Colon (tissue), 2 donors: ENCODE data around the gene ZFP36L1.

Experiments
- FAIRE-seq: peaks from 2 replicates; lab custom pipeline; 2012; peaks lifted over from hg19 to GRCh38; lab: Jason Lieb, UNC
- donor health status: control.
- donor health status: control.

ZFP36L1 gene

DNA sequence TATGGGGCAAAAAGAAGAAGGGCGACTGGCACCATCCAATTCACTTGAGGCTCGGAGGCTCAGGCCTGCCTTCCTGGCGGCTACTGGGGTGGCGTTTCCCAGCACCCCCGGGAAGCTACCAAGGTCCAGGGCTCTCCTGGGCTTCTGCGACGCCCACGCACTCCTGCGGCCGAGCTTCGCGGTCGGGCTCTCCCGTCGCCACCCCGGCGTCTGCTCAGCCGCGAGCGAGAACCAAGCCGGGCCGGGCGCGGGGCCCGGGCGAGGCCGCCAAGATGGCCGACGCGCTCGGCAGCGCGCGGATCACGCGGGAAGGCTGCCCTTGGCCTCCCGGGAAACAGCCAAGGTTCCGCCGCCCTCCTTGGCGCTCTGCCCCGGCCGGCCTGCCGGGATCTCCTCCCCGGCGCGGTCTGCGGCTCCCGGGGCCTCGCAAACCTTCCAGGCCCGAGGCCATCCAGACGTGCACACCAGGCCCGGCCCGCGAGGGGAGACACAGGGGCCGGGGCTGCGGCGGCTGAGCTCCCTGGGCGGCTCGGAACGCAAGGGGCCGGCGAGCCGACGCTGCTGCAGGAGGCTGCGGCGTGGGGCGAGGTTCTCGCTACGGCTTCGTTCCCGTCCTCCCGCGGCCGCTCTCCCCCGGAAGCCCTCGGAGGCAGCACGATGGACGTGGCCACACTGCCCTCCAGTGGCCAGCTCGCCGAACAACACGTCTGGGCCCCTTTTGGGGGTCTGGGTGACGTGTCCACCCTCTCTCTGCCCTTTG, 23.5 kb upstream of the ZFP36L1 start:
- no peak for FAIRE-seq

DNA sequence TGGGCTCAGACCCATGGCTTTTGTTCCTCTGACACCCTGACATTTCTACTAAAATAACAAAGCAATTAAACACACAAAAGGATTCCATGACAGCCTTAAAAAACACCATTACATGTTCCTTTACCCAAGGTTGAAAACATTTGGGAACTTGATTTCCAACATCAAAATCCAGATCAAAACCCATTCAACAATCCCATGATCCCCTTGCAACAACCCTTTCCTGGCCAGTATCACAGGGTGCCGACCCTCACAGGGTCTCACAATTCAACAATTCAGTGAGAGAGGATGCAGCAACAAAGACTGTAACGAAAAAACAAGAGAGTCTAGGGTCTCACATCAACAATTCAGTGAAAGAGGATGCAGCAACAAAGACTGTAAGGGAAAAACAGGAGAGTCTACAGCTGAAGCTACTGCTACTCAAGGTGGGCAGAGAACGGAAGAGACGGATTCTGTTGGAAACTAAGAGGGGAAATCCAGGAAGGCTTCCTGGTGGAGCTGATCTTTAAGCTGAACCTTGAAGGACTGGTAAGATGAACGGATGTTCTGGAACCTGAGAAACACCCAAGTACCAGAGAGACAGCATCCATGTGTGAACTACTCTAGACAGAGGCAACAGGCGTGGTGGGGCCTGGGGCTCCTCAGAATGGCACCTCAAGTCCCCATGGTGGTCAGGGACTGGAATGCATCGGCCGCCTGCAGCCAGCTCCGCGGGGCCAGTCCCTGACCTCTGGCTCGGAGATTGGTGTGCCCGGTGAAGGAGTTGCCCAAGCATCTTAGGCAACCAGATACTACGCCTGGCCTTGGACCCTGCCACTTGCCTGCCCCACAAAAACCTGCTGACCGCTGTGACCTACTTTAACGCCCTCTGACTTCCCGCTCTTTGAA, 22.7 kb upstream of the ZFP36L1 start:
- FAIRE-seq = no peak

DNA sequence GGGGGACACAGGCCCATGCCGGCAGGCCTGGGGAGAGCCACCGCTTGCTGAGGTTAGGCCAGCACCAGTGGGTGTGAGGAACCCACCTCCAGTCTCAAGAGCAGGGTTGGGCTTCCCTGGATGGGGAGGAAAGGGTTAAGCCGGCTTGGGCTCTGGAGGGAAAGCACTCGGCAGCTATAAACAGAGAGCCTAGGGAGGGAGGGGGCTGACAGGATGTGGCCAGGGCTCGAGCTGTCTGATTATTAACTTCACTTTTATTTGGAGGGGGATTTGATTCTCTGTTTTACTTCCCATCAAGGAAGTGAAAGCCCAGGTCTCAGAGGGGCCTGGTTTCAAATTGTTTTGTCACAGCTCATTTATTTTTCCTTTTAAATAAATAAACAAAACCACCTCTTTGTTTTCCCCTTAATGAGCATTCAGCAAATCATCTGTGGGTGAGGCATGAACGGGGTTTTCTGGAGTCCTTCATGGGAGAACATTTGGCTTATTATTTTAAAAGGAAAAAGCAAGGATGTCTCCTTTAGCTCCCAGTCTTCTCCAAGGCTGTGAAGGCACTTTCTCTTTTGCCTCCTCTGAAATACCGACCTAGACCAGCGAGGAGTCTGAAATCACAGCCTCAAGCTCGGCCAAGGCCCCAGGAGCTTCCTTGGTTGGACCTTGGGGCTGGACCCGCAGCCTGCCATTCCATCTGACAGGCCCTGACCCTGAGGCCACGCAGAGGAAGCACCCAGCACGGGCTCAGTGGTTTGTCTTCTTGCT, 21.9 kb upstream of the ZFP36L1 start:
- FAIRE-seq = no peak

DNA sequence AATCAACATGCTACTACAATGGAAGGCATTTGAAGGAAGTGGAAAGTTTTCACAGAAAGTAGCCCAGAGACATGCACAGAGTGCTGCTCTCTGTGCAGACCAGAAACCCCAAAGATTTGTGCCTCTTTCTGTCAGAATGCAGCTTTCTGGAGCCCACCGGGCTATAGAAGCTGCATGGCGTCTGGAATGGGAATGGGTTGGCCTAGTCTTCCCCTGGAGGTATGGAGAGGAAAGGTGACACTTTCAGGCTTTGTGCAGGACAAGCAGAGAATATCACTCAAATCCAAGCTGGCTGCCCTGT, 21.3 kb upstream of the ZFP36L1 start:
- no peak for FAIRE-seq

DNA sequence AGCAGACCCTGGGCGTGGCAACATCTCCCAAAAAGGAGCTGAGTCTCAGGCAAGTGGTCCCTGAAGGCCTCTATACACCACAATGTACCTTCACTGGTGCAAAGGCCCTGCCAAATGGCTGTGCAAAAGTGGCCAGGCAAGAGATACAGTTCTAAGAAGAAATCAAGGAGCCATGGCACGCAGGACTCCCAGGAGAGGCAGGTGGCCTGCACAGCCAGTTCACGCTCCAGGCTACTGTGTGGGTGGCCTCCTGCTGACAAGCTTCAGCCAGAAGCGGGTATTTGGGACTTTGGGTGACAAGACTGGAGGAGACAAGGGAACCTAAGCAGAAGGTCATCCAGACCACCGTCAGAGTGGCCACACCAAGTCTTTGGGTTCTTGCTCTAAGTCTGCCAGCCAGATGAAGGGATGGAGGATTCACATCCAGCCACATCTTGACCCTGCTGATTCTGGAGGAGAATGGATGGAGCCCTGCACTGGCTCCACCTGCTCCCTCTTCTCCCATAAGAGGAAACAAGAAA, 20.5 kb upstream of the ZFP36L1 start:
- no peak for FAIRE-seq

DNA sequence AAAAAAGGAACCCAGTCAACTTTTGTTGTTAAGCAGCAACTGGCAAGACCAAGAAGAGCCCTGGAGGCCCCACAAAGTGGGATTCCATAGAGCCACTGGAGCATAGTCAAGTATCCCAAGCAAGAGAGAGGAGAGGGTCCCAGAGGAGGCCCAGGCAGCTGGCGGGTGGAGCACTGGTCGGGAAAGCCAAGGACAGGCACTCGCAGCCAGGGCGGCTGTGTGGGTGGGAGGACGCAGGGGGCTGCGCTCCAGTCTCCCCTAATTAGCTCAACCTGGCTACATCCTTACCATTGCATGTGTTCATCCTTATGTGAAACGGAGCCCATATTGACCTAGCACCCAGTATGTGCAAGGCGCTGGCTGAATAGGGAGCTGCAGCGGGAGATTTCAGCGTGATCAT, 18.3 kb upstream of the ZFP36L1 start:
- FAIRE-seq = no peak

DNA sequence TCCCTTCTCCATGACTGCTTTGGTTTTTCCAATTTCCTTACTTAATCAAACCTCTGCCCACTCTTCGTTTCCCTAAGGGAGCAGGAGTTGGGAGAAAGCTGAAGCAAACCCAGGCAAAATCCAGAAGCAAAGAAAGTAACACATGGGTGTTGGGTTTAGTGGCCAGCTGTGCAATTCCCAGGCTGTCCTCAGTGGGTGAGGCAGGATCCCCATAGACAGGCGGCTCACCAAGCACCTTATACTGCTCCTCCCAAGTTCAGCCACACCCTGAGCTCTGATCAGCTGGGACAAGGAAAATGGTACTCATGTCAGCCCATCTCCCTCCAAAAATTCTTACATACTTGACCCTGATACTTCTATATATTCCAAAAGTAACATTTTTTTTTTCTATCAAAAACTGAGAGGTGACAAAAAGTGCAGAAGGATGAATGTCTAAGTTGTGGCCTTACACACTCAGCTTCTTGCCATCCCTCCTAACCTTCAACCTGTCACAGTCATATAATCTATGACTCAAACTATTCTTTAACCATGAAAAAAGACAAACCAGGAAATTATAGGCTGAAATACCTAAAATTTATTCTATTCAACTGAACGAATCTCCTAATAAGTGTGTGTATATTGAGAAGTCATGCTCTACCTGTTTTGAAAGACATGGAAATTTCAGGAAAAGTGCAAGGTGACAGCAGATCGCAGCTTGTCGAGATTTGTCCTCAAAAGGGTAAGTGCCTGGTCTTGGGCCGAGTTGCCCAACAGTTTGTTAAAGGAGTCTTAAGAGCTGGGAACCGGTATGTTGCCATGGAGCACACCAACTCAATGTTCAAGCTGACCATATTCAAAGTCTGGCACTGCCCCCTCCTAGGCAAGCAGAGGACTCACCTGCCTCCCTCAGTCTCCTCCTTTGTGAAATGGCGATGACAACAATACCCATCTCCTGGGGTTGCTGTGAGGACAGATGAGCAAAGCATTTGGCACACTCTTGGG, 17.6 kb upstream of the ZFP36L1 start:
- no peak for FAIRE-seq

DNA sequence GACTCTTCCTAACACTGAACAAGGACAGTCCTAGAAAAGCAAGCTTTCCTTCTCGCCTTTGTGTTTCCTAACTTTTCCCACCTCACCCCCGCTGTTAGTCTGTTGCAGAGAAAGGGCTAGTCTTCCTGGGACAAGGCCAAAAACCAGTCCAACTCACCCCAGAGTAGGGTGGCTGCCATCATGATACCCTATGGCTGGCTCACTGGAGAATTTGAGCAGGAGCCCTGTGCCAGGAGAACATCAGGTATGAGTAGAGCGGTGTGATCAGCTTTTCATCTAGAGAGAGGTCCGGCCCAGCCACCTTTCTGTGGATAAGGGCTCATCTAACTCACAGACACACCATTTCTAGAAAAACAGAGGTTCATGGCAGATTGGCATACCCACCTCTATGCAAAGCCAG, 16.7 kb upstream of the ZFP36L1 start:
- no peak for FAIRE-seq

DNA sequence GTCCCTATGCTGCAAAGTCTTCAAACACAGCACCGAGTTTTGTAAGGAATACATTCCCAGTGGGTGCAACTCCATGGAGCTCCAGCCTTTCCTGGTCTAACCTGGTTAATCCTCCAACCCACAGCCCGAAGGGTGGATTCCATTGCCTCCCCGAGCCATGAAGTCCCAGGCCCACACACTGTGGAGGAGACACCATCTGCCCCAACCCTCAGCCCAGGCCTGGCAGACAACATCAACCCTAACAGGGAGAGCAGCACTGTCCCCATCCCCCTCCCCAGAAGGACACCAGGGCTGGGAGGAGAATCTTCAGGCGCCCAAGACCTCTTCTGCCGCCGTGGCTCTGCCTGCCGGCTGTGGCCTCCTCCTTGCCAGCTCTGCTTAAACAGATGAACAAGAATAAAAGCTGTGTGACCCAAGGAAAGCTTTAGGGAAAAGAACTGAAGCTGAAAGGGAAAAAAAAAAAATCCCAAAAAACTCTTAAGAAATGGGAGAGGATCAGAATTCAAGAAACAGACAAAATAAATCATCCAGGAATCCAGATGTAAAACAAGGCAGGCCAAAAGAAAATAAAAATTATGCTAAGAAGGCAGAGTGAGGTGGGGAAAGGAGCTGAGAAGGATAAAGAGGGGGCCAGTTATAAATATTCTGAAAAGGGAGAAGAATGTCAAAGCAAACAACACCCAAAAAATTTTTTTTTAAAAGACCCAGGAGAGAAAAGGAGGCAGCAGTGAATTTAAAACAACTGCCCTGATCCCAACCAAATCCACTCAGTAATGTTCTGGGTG, 16.0 kb upstream of the ZFP36L1 start:
- no peak for FAIRE-seq

DNA sequence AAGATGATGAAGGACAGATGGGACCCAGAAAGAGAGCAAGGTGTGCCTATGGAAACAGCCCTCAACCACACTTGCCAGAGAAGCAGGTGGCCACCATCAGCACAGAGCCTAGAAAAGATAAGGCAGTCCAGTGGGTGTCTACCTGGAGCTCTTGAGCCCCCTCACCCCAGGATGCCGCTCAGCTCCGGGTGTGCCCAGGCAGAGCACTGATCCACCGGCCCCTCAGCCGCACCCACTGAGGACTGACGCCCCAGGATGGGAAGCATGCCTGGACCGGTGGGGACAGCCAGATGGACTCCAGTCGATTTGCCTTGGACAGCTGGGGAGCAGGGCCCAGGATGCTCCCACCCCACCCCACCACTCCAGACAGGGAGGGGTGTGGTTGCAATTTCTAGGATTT, 15.1 kb upstream of the ZFP36L1 start:
- FAIRE-seq = no peak

DNA sequence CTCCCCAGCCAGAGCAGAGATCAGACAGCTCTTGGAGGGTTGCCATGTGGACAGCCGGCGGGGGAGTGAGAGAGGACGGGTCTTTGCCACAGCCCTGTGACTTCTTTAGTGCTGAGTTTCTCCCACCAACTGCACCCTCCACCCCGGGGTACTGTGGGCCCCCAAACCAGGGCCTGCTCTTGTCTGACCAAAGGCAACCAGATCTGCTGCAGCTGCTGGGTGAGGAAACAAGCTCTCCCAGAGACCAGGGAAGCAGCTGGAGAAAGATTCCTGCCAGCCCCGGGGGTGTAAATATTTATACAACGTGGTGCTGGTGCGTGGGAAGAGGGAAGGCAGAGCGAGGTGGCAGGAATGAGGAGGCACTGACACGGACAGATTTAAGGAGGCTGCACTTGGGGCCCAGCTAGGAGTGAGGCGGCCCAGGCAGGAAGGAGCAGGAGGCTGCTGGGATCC, 14.3 kb upstream of the ZFP36L1 start:
- FAIRE-seq = no peak

DNA sequence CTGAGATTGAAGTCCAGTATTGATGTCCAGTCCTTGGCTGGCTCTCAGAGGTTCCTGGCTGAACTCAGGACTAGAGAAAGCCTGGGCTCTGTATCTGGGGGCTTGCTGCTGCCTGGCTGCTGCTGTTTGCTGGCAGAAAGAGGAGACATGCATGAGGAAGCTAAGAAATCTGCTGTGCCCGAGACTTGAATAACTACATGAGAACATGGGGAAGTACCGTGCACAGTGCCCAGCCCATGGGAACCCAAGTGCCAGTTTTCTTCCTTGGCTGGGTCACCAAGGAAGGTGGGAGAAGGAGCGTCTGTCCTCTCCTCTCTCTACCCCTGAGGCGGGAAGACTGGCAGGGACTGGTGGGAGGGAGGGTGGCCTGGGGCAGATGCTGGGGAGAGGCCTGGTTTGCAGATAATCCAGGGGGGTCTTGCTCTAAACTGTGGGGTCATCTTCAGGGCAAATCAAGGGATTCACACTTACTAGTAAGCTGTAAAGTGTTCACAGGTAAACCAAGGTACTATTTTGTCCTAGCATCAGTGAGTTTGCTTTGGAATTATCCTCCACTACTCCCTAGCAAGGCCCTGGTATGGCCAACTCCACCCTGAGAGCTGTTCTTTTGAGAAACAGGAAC, 13.8 kb upstream of the ZFP36L1 start:
- no peak for FAIRE-seq

DNA sequence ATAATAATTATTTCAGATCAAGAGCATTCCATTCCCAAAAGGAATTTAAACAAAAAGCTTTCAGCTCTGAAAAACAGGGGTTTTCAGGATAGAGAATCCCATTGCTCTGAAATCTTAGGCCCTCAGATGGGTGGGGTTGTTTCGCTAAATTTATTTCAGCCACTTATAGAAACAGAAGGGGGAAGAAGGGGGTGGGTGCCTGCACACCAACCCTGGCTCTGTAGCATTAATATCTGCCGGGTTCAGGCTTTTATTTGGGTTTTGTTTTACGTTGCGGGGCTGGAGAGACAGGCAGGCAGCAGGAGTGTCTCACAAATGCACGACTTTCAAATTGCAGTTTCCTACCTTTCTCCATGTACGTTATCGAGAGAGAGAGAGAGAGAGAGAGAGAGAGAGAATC, 12.5 kb upstream of the ZFP36L1 start:
- FAIRE-seq = no peak

DNA sequence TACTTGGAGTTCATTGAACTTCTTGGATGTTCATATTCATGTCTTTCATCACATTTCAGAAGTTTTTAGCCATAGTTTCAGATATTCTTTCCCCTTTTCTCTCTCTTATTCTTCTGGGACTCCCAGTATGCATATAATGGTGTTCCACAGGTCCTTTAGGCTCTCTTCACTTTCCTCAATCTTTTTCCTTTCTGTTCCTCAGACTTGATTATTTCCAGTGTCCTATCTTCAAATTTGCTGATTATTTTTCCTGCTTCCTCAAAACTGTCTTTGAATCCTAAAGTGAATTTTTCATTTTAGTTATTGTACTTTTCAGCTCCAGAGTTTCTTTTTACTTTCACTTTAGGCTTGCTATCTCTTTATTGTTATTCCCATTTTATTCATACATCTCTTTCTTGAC, 8.8 kb upstream of the ZFP36L1 start:
- no peak for FAIRE-seq

DNA sequence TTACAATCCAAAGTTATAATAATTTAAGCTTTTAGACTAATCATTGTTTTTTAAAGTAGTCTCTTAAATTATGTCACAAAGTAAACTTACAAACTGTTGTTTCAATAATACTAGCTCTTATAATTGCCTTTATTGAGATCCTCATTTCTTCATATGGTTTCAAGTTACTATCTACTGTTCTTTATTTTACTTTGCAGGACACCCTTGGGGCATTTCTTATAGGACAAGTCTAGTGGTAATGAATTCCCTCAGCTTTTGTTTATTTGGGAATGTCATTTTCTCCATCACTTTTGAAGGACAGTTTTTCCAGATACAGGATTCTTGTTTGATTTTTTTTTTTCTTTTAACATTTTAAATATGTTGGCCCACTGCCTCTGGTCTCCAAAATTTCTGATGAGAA, 8.1 kb upstream of the ZFP36L1 start:
- no peak for FAIRE-seq

DNA sequence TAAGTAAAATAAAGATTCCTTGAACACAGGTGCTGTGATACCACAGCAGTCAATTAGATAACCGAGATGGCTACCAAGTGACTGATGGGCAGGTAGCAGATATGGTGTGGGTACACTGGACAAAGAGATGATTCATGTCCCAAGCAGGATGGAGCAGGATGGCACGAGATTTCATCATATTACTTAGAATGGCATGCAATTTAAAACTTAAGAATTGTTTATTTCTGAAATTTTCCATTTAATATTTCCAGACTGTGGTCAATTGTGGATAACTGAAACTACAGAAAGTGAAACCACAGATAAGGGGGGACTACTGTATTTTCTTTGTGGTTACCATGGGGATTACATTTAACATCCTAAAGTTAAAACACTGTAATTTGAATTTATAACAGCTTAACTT, 7.5 kb upstream of the ZFP36L1 start:
- FAIRE-seq = no peak

DNA sequence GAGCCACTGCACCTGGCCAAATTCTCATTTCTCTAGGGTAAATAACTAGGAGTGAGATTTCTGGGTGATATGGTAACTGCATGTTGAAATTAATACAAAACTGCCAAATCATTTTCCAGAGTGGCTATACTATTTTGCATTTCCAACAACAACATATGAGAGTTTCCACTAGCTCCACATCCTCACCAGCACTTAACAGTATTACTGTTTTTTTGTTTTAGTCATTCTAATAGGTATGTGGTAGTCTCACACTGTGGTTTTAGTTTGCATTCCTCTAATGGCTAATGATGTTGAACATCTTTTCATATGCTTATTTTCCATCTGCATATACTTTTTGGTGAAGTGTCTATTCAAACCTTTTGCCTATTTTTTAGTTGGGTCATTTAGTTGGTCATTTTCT, 5.8 kb upstream of the ZFP36L1 start:
- no peak for FAIRE-seq

DNA sequence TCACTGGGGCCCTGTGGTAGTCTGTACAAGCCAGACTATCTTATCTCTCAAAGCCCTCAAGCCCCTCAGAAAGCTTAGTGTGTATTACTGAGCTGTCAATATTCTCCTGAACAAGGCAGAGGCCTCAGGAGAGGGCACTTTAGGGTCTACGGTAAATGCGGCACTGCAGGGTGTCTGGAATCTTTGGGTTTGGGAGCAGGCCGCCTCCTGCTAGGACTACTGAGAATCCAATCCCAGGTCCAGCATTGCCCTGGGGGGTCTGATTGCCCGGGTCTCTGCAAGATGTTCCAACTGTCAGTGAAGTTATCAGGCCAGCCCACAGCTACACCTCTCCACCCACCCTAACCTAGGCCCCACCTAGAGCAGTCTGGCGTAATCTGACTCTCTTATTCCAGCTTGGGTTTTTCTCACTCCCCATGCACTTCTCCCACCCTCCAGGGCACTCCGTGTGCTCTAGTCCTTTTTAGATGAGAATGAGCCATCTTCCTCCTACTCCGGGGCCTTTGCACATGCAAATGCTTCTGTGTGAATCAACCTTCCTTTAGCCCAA, 4.3 kb upstream of the ZFP36L1 start:
- no peak for FAIRE-seq

DNA sequence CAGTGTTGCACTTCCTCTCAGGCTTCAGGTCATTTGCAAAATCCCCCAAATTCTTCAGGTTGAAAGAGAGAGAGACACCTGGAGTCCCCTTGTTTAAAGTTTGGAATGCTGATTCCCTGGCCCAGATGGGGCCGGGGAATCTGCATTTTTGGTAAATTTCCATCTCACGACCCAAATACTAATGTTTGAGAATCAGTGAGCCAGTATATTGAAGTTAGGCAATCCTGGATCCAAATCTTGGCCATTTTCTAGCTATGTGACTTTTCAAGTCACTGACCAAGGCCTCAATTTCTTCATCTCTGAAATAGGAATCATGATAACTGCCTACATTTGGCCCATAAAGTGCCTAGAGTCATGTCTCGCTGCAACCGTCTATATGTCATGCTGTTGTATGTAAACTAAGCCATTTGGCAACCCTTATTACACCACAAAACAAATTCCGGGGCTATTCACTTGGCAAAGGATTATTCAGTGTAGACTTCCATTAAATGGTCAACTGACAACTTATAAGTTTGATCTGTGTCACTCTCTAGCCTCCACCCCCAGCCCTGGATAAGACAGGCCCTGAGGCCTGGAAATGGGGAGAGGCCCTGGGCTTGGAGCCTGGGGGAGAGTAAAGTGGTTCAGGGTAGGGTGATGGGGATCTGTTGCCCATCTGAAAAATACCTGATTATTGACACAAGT, 3.7 kb upstream of the ZFP36L1 start:
- FAIRE-seq = no peak
